Measurements from ENCODE around the gene RPS13.
"Not testable (repeated sequence)": the region's sequence is repeated elsewhere in the genome, so short reads cannot be mapped to it uniquely, and the experiment has no call there.

The RPS13 gene

DNA sequence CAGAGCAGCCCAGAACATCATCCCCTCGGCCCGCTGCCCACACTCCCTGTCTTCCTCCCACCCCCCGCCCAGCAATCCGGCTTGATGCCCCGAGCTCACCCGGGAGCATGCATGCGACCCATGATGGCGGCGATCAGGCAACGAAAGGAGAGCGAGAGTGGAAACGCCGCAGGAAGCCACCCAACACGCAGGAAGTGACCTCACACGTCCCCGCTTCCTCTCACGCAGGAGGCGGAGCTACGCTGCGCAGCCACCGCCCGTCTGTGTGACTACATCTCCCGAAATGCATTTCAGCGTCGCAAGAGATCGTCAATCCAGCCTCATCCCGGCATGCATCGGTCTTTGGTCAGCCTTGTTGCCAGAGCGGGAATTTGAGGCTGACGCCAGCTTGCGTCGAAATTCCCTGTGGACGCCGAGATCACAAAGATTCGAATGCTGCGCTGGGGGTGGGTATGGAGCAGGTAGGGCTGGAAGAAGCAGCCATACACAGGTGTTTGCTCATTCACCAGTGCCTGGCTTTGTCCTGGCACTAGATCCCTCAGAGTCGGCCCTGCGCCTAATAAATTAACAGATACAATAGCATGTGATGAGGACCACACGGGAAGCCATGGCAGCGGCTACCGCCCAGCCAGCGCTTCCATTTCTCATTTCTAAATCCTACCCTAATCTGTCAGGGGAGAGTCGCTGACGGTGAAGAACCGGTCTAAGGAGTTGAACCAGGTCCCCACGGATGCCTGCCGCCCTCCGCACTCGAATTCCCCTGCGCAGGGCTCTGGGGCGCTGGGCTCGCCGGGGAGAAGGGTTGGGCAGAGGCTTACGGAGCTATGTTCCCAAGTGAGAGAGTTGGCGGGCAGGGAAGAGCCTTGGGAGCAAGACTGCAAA is at the start of gene RPS13:
Gene RPS13, minus strand, starts transcription at position 148 of the 882 bp plus-strand sequence. Its CDS starts 26 bp downstream, at position 122.
- DNase-seq (ENCODE audit: low read depth in 2 of 2) = peak; percentile 86 to 89

DNA sequence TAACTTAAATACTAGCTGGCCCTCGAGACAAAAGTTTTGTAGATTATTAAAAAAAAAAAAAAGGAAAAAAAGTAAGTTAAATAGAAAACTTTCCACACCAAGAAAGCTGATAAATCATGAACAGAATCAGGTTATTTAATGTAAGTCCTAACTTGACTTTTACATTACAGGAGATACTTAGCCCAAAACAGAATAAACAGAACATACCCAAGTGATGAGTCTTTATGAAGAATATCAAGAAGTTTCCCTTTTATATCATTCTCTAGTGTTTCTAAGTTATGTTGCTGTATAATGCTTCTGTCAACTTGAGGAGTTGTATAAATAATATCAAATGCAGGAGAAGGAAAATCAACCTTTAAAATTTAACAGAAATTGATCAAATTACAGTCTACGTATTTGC is 44.5 kb upstream of the RPS13 start:
- DNase-seq (ENCODE audit: low read depth in 2 of 2) = no peak

DNA sequence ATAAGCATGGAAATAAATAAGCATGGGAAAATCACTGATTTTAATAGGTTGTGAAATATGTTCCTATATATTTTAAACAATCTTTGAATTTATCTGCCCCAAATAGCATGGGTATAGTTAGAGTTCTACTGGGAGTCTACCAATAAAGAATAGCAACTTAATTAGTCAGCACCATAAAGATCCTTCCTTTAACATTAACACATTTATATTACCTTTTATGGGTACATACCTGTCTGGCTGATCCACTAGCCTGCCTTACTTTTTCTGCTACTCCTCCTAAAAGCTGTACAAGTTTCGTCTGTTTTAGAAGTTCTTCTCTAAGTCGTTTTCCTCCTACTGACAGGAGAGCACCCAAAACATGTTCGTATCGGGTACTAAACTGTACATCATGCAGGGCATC is 39.8 kb upstream of the RPS13 start:
- no peak for DNase-seq (ENCODE audit: low read depth in 2 of 2)

DNA sequence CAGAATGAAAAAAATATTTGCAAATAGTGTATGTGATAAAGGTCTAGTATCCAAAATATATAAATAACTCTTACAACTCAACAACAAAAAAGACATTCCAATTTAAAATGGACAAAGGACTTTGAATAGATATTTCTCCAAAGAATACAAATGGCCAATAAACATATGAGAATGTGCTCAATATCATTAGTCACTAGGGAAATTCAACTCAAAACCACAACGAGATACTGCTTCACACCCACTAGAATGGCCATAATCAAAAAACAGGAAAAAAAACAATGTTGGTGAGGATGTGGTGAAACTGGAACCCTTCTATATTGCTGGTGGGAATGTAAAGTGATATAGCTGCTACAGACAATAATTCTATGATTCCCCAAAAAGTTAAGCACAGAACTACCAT is 38.6 kb upstream of the RPS13 start:
- no peak for DNase-seq (ENCODE audit: low read depth in 2 of 2)

DNA sequence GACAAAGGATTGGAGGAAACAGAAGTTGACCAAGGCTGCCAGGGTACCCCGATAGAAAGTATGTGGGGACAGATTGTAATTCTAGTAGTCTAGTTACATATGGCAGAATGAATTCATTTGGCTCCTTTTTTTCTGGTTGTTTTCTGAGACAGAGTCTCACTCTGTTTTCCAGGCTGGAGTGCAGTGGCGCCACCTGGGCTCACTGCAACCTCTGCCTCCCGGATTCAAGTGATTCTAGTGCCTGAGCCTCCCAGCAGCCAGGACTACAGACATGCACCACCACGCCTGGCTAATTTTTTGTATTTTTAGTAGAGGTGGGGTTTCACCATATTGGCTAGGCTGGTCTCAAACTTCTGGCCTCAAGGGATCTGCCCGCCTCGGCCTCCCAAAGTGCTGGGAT is 30.3 kb upstream of the RPS13 start:
- DNase-seq (ENCODE audit: low read depth in 2 of 2) = not testable (repeated sequence)

DNA sequence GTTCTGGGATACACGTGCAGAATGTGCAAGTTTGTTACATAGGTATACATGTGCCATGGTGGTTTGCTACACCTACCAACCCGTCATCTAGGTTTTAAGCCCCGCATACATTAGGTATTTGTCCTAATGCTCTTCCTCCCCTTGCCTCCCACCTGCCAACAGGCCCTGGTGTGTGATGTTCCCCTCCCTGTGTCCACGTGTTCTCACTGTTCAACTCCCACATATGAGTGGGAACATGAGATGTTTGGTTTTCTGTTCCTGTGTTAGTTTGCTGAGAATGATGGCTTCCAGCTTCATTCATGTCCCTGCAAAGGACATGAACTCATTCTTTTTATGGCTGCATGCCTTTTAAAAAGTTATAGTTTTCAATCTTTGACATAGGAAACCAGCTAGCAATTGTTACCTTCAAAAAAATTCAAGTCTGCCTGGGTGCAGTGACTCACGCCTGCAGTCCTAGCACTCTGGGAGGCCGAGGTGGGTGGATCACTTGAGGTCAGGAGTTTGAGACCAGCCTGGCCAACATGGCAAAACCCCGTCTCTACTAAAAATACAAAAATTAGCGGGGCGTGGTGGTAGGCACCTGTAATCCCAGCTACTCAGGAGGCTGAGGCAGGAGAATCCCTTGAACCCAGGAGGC is 28.1 kb upstream of the RPS13 start:
- DNase-seq (ENCODE audit: low read depth in 2 of 2) = not testable (repeated sequence)

DNA sequence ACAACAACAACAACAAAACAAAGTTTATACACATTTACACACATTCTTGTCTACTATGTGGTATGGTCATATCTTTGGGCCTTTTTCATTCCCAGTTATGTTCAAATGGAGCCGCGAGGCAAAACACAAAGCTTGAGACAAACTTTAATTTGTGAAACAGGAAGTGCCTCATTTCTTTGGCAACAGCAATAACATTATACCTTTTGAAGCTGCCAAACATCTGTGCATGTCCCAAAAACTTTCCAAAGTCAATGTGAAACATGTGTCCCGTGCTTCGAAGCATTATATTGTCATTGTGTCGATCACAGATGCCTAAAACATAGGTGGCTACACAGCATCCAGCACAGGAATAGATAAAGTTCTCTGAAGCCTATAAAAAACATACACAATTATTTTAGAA is 25.0 kb upstream of the RPS13 start:
- DNase-seq (ENCODE audit: low read depth in 2 of 2) = no peak

DNA sequence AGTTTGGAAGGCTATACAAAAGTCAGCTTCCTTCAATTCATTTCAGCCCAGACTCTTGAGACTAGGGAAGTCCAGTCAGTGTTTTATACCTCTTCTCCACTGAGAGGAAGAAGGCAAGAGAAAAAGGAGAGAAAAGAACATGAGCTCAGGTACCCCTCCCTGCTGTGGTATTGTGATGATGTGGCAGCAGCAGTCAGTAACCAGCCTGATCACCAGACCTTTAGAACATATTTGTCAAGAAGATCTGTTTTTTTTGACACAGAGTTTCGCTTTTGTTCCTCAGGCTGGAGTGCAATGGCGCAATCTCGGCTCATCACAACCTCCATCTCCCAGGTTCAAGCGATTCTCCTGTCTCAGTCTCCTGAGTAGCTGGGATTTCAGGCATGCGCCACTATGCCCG is 21.2 kb upstream of the RPS13 start:
- no peak for DNase-seq (ENCODE audit: low read depth in 2 of 2)

DNA sequence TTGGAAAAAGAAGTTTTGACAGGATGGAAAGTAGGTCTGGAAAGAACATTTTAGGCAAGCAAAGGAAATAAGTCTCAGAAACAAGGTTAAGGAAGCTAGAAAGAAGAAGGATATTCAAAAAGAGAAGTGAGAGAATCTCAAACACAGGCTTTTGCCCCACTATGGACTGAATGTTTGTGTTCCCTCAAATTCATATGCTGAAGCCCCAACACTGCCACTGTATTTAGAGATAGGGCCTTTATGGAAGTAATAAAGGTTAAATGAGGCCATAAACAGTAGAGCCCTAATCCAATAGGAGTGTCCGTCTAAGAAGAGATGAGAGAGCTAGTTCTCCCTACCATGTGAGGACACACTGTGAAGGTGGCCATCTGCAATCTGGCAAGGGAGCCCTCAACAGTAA is 20.6 kb upstream of the RPS13 start:
- no peak for DNase-seq (ENCODE audit: low read depth in 2 of 2)

DNA sequence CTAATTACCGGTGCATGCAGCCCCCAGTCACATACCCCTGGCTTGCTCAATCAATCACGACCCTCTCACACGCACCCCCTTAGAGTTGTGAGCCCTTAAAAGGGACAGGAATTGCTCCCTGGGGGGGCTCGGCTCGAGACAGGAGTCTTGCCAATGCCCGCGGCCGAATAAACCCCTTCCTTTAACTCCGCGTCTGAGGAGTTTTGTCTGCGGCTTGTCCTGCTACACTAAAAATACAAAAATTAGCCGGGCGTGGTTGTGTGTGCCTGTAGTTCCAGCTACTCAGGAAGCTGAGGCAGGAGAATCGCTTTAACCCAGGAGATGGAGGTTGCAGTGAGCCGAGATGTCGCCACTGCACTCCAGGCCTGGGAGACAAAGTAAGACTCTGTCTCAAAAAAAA is 8.5 kb upstream of the RPS13 start:
- not testable (repeated sequence) for DNase-seq (ENCODE audit: low read depth in 2 of 2)

DNA sequence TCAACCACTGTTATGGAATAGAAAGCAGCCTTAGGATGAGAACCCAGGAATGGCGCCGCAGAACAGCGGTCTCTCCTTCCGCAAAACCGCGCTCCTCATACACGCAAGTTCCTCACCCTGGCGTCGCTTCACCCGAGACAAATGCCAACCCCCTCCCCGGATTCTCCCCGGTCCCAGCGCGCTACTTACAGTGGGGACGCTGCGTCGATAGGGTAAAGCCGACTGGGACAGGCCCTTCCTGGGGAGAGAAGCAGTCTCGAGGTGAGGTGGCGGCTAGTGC is 287 bp downstream of the RPS13 start:
- no peak for DNase-seq (ENCODE audit: low read depth in 2 of 2)

DNA sequence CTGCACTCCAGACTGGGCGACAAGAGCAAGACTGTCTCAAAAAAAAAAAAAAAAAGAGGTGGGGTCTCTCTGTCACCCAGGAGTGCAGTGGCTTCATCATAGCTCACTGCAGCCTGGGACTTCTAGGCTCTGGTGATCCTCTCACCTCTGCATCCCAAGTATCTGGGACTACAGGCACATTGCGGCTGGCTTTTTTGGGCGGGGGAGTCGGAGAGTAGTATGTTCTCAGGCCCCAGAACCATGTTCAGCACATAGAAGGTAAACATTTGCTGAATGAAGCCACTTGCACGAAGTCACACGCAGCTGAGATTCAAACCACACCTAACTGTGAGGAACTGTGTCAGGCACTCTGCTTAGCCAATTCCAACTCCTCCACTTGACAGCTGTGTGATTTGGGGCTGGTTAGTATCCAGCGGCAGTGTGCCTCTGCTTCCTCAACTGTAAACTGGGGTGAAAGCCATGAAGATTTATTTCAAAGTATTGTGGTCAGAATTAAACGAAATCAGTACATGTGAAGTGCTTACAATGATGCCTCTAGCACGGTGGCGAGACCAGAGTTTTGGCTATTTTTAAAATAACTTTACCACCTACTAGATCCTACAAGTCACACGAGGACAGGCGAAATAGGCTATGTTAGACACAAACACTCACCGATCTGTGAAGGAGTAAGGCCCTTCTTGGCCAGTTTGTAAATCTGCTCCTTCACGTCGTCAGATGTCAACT is 789 bp downstream of the RPS13 start:
- no peak for DNase-seq (ENCODE audit: low read depth in 2 of 2)

DNA sequence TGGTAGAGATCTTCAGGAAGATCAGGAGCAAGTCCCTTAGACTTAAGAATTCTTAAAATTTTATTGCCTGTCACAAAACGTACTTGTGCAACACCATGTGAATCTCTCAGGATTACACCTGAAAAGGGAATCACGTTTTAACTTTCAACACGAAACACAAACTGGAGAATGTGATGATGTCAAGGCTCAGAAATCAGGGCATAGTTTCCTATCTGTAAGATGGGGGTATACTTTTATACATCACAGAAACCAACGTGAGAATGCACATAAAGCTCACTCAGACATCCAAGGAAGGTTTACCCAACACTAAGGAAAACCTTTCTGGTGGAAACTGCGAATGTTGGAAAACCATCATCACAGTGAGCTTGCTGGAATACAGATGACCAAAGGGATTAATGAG is 2.0 kb downstream of the RPS13 start:
- DNase-seq (ENCODE audit: low read depth in 2 of 2) = no peak

DNA sequence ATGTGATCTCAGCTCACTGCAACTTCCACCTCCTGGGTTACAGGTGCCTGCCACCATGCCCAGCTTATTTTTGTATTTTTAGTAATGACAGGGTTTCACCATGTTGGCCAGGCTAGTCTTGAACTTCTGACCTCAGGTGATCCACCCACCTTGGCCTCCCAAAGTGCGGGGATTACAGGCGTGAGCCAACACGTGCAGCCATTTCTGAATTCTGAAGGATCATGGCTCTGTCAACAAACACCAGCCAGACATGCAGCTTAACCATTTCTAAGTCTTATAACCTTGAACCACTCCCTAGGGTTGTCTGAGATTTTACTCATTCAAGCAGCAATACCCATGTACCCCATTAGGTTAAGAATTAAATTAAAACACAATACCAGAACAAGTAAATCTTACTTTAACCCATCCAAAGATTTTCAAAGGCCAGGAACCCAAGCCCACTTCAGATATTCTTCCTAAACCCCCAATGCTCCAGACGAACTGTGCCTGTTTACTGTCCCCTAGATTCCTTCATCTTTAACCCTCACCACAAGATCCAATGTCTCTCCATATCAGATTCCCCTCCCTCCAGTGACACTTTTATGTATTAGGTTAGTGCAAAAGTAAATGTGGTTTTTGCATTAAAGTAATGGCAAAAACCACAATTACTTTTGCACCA is 4.0 kb downstream of the RPS13 start:
- no peak for DNase-seq (ENCODE audit: low read depth in 2 of 2)

DNA sequence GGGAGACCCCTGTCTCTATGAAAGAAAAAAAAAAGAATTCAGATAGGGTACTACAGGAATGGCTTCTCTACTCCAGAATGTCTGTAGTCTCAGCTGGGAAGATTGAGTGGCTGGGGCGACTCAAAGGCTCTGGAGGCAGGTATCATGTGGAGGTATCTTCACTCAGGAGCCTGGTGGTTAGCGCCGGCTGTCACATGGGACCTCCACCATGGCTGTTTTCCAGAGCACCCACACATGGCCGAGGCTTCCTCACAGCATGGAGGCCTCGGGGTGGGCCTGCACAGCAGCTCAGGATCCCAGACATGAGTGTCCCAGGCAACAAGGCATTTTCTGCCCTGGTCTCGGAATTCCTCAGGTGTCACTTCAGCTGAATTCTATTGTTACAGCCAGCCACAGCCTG is 10.1 kb downstream of the RPS13 start:
- no peak for DNase-seq (ENCODE audit: low read depth in 2 of 2)

DNA sequence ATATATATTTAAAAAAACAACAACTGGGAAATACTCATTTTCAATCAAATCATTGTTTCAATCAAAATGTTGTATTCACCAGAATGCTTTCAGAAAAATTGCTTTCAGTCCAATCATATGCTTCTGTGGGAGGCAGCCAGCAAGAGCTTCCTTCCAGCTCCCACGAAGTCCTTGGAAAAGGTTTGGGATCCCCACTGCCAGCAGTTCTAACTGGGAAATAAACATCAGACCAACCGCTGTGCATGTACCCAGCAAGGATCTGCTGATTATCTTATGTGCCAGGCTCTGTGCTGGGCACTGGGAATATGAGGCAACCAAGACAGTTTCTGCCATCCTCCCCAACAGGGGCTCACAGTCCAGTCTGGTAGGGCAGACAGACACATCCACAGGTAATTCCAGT is 10.8 kb downstream of the RPS13 start:
- no peak for DNase-seq (ENCODE audit: low read depth in 2 of 2)

DNA sequence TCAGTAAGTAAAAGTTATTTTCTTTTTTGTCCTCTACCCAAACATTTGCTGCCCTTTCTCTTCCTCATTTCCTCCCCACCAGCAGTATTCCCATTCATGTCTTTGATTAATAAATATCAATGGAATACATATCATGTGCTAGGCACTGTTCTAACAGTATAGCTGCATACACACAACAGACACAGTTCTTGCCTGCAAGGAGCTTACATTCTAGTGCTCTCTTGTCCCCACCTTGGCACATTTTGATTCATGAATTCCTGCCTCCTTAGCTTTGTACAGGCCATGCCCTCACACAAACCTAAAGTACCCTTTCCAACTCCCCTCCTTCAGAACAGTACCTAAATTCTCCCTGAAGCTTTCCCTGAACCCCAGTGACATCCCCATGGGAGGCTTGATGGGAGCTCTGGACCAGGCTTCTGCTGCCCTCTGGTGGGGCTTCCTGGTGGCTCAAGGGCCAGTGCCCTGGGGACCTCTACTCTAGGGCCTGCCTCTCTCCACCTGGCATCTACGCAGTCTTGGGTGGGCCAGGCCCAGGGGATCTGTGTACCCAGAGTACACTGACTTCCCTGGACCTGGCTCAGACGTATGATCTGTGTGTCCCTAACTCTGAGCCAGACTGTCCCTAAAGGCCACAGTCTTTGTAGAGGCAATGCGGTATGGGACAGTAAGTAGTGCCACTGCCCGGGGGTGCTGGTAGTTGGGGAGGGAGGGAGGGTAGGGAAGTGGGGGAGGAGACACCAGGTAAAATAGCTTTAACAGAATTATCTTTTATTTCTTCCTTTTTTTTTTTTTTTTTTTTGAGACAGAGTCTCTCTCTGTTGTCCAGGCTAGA is 14.1 kb downstream of the RPS13 start:
- peak; percentile 37 to 58 for DNase-seq (ENCODE audit: low read depth in 2 of 2)

DNA sequence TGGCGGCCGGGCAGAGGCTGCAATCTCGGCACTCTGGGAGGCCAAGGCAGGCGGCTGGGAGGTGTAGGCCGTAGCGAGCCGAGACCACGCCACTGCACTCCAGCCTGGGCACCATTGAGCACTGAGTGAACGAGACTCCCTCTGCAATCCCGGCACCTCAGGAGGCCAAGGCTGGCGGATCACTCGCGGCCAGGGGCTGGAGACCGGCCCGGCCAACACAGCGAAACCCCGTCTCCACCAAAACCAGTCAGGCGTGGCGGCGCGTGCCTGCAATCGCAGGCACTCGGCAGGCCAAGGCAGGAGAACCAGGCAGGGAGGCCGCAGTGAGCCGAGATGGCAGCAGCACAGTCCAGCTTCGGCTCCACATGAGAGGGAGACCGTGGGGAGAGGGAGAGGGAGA is 26.3 kb downstream of the RPS13 start:
- not testable (repeated sequence) for DNase-seq (ENCODE audit: low read depth in 2 of 2)

DNA sequence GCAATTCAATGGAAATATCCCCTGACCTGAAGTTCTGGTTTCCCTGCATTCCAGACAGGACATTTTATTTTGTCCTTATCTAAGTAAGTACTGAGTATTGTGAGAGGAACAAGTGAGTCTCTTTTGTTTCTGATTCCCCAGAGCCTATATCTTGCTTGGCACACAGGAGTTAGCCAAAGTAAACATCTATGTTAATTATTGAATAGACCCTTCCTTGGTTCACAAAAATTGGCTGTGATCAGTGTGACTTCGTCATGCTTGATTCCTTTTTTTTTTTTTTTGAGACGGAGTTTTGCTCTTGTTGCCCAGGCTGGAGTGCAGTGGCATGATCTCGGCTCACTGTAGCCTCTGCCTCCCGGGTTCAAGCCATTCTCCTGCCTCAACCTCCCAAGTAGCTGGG is 29.0 kb downstream of the RPS13 start:
- not testable (repeated sequence) for DNase-seq (ENCODE audit: low read depth in 2 of 2)

DNA sequence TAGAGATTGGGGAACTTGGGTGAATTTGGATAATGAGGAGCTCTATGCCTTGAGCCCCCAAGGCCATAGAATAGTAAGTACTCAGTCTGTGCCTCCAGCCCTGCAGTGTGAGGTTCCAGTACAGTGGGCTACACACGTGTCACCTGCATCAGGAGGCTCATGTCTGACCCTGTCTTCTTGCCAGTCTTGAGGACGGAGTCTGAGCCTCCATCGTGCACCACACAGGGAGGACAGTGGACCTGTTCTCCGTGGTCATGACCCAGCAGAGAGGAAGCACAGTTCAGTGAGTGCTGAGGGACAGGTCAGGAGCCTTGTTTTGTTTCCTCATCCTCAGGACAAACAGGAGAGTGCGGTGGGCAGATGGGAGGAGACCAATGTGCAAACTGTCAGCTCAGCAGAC is 30.8 kb downstream of the RPS13 start:
- DNase-seq (ENCODE audit: low read depth in 2 of 2) = no peak
